Endothelial cell of coronary artery (primary cell): ENCODE data around the gene SRP54. TPM values are rescaled to one million over a fixed set of nuclear protein-coding genes. Genes with fewer than 3 reads are reported as not detected.

Experiments used
- total RNA-seq: library from RNA; depleted of rRNA; stranded (reverse); fragments of >200 nt; gene quantifications from 2 replicates; pipeline ENCODE4 v1.2.3, GENCODE V29; 2014

SRP54 gene
- 70.7 and 79.6 TPM in 2 replicates for total RNA-seq

GRCh38 chr14:34982421-34983147 lies at the start of gene SRP54:
Gene SRP54 (plus strand): TSS chr14:34982992. CDS start chr14:34996710, 13,718 bp downstream.

GRCh38 chr14:35046048-35046750 lies 63.4 kb downstream of the SRP54 start, which contains the start of gene FAM177A1:
Gene FAM177A1 (plus strand): TSS chr14:35046272. CDS start chr14:35046464, 192 bp downstream.

Other genes starting within 250 kb of the SRP54 start
- 43.9 and 52.3 TPM in 2 replicates for gene BAZ1A, start 107.6 kb upstream of the SRP54 start, total RNA-seq
- 30.1 and 46.3 TPM in 2 replicates for gene FAM177A1, start 63.3 kb downstream of the SRP54 start, total RNA-seq
- 31.3 and 40.3 TPM in 2 replicates for gene PPP2R3C, start 139.0 kb downstream of the SRP54 start, total RNA-seq
- 19.9 and 21.6 TPM in 2 replicates for gene PRORP, start 139.6 kb downstream of the SRP54 start, total RNA-seq